ENCODE measurements around the gene MIPOL1. TPM values are rescaled to one million over a fixed set of nuclear protein-coding genes. Genes with fewer than 3 reads are reported as not detected.

Gene MIPOL1
- total and polyA plus RNA-seq, 3 donors from 2014 or later: 9.0 to 38.8 (median 31.6) TPM

GRCh38 chr14:37411079-37411735, 213.5 kb downstream of the MIPOL1 start:
- WGBS, 2 donors: 84 to 87% methylated on average over 3 of the region's 3 CpGs
- Histone ChIP-seq H3K4me1 (no peaks in the 10 kb centered on the region), H3K27ac (no peak overlapping the region), H3K36me3 (ENCODE audit: low read depth, missing control alignments) (no peaks in the 10 kb centered on the region), H3K27me3 (no peaks in the 10 kb centered on the region), H3K4me3 (no peak overlapping the region), H3K9me3 (no peaks in the 10 kb centered on the region)
- no peak for TF ChIP-seq POLR2A (IDR thresholded peaks at IDR 0.05)
- TF ChIP-seq, protein P1, sequence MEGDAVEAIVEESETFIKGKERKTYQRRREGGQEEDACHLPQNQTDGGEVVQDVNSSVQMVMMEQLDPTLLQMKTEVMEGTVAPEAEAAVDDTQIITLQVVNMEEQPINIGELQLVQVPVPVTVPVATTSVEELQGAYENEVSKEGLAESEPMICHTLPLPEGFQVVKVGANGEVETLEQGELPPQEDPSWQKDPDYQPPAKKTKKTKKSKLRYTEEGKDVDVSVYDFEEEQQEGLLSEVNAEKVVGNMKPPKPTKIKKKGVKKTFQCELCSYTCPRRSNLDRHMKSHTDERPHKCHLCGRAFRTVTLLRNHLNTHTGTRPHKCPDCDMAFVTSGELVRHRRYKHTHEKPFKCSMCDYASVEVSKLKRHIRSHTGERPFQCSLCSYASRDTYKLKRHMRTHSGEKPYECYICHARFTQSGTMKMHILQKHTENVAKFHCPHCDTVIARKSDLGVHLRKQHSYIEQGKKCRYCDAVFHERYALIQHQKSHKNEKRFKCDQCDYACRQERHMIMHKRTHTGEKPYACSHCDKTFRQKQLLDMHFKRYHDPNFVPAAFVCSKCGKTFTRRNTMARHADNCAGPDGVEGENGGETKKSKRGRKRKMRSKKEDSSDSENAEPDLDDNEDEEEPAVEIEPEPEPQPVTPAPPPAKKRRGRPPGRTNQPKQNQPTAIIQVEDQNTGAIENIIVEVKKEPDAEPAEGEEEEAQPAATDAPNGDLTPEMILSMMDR (IDR thresholded peaks at IDR 0.05): no peak
- intact Hi-C loops (cut with DNase I; ENCODE audit: low total_unique reads): no loop called here
- no peak for DNase-seq

DNA sequence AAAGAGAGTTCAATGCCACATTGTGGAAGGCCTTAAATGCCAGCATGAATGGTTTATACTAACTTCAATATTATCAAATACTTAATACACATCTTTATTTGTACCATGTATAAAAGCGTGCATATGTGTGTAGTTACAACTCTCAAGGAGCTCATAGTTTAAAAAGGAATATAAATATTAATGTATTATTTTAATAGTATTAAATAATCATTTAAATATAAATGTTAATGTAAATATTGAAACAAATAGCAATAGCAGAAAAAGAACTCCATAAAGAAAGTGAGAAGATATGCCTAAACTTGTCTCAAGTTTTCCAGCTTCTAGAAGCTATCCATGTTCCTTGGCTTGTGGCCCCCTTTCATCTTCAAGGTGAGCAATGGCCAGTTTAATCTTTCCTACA, 215.3 kb downstream of the MIPOL1 start:
- Histone ChIP-seq H3K27me3 (no peaks in the 10 kb centered on the region), H3K36me3 (ENCODE audit: low read depth, missing control alignments) (no peaks in the 10 kb centered on the region), H3K9me3 (no peaks in the 10 kb centered on the region), H3K27ac (no peak overlapping the region), H3K4me1 (no peaks in the 10 kb centered on the region), H3K4me3 (no peak overlapping the region)
- no peak for DNase-seq
- no peak for TF ChIP-seq POLR2A (IDR thresholded peaks at IDR 0.05)
- TF ChIP-seq, protein P1 (IDR thresholded peaks at IDR 0.05): no peak
- intact Hi-C loops (cut with DNase I; ENCODE audit: low total_unique reads): no loop called here
- 97 to 98% methylated on average over 1 of the region's 1 CpG for WGBS, 2 donors

DNA sequence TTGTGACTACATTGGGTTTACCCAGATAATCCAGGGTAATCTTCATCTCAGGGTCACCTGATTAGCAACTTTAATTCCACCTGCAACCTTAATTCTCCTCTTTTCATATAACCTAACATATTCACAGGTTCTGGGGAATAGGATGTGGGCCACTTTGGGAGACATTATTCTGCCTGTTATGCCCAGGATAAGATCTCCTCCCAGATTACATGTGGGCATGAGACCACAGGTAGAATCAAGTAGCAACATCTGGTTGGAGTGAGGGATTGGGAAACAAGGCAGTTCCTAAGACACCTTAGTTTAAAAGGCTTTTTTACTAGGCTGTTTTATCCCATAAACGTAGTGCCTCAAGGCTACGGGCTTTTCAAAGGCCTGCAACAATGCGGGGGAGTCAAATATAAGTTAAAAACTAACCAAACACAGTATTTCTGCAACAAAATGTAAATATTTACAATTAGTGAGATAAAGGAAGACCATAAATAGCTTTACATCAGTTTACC, 215.8 kb downstream of the MIPOL1 start:
- DNase-seq: no peak
- H3K4me1 ChIP-seq: no peaks in the 10 kb centered on the region
- TF ChIP-seq, protein P1 (IDR thresholded peaks at IDR 0.05): no peak
- no peak for TF ChIP-seq POLR2A (IDR thresholded peaks at IDR 0.05)
- H3K27ac ChIP-seq: no peak overlapping the region
- intact Hi-C loops (cut with DNase I; ENCODE audit: low total_unique reads): no loop called here
- no peaks in the 10 kb centered on the region for H3K27me3 ChIP-seq
- WGBS, 2 donors: 62 to 64% methylated on average over 3 of the region's 3 CpGs
- H3K4me3 ChIP-seq: no peak overlapping the region
- no peaks in the 10 kb centered on the region for H3K9me3 ChIP-seq
- H3K36me3 ChIP-seq (ENCODE audit: low read depth, missing control alignments): no peaks in the 10 kb centered on the region

- no peak for TF ChIP-seq POLR2A (IDR thresholded peaks at IDR 0.05)
- TF ChIP-seq, protein P1 (IDR thresholded peaks at IDR 0.05): no peak
- H3K4me1 ChIP-seq: no peaks in the 10 kb centered on the region
- no peaks in the 10 kb centered on the region for H3K27me3 ChIP-seq
- no peak overlapping the region for H3K4me3 ChIP-seq
- no peak for DNase-seq
- H3K36me3 ChIP-seq (ENCODE audit: low read depth, missing control alignments): no peaks in the 10 kb centered on the region
- no peaks in the 10 kb centered on the region for H3K9me3 ChIP-seq
- H3K27ac ChIP-seq: no peak overlapping the region
- intact Hi-C loops (cut with DNase I; ENCODE audit: low total_unique reads): no loop called here
- 93 to 99% methylated on average over 2 of the region's 2 CpGs for WGBS, 2 donors
These were observed 218.5 kb downstream of the MIPOL1 start for GRCh38 chr14:37416264-37416663.

GRCh38 chr14:37417151-37417550, 219.4 kb downstream of the MIPOL1 start:
- intact Hi-C loops (cut with DNase I; ENCODE audit: low total_unique reads): no loop called here

More at GRCh38 chr14:37417151-37417550, 219.4 kb downstream of the MIPOL1 start:
- Histone ChIP-seq H3K27ac (no peak overlapping the region), H3K9me3 (no peaks in the 10 kb centered on the region), H3K4me1 (no peaks in the 10 kb centered on the region), H3K4me3 (no peak overlapping the region), H3K36me3 (ENCODE audit: low read depth, missing control alignments) (no peaks in the 10 kb centered on the region), H3K27me3 (no peaks in the 10 kb centered on the region)
- no peak for DNase-seq
- TF ChIP-seq, protein P1 (IDR thresholded peaks at IDR 0.05): no peak
- TF ChIP-seq POLR2A (IDR thresholded peaks at IDR 0.05): no peak
- WGBS, 2 donors: 82 to 98% methylated on average over 1 of the region's 1 CpG
